Stimulated activated CD4-positive, alpha-beta T cell treated with anti-CD3 and anti-CD28 coated beads, Interleukin-1b, Interleukin-23, amount 100 ng/mL, for 24 hours (primary cell): ENCODE data around the gene TGFB1.
"Not testable (repeated sequence)": the region's sequence is repeated elsewhere in the genome, so short reads cannot be mapped to it uniquely, and the experiment has no call there.

Experiments used
- DNase-seq, 4 experiments: peaks; one replicate each; pipeline ENCODE4 v3.0.0-alpha.2; 2020; ENCODE audit warnings: low read depth in 4 of 4, low spot score in 1 of 4

TGFB1 gene

GRCh38 chr19:41304706-41305483 lies 48.8 kb downstream of the TGFB1 start:
- DNase-seq = no peak

- DNase-seq = no peak
These were observed 49.8 kb downstream of the TGFB1 start for GRCh38 chr19:41303954-41304353.

GRCh38 chr19:41302624-41303351 lies 50.9 kb downstream of the TGFB1 start:
- DNase-seq = peak in 3 of 4 experiments; percentile 40 to 60 (median 42)

- DNase-seq = no peak
These were observed 53.2 kb downstream of the TGFB1 start for GRCh38 chr19:41300555-41300954.

GRCh38 chr19:41299755-41300089 lies 54.0 kb downstream of the TGFB1 start:
- no peak for DNase-seq

GRCh38 chr19:41299046-41299754 lies 54.5 kb downstream of the TGFB1 start:
- no peak for DNase-seq

GRCh38 chr19:41298348-41298964 lies 55.3 kb downstream of the TGFB1 start:
- no peak for DNase-seq

GRCh38 chr19:41297628-41298347 lies 55.9 kb downstream of the TGFB1 start:
- DNase-seq = no peak

- no peak for DNase-seq
These were observed 57.3 kb downstream of the TGFB1 start for GRCh38 chr19:41296433-41296871.

- no peak for DNase-seq
These were observed 58.2 kb downstream of the TGFB1 start for GRCh38 chr19:41295499-41295898.

GRCh38 chr19:41294393-41294792 lies 59.3 kb downstream of the TGFB1 start:
- DNase-seq = no peak

GRCh38 chr19:41289814-41290213 lies 63.9 kb downstream of the TGFB1 start:
- not testable (repeated sequence) for DNase-seq

- no peak for DNase-seq
These were observed 64.8 kb downstream of the TGFB1 start for GRCh38 chr19:41288673-41289530.
